Spleen (tissue), 7 donors: ENCODE results near the gene KCNN2.

Experiments used
- POLR2AphosphoS5 ChIP-seq, 3 donors: sonication (generic); formaldehyde crosslinking; IDR thresholded peaks; one replicate each; pipeline ENCODE4 v1.5.1; 2017; ENCODE audit warnings: antibody characterized with exemption in 3 of 3
- TF ChIP-seq, protein P1 (sequence below), 11 experiments: fragments of 200-600 bp in 7 of 11; fragments of 450-650 bp in 4 of 11; sonication (generic) in 4 of 11; IDR thresholded peaks in 8 of 11; conservative IDR thresholded peaks in 3 of 11; 1 replicate in 7 of 11; 2 replicates in 4 of 11; pipeline versions ENCODE4 v1.4.0 to v1.8.0; 2016 to 2021; ENCODE audit warnings: antibody characterized with exemption in 11 of 11, inconsistent platforms in 4 of 11, mild to moderate bottlenecking in 1 of 11
- donor health status: DM: no; HTN: no; CAD: no; lungs with moderate emphysema.
- donor health status: DM: no; HTN: no; CAD: no.
- donor health status: DM: no; HTN: no; CAD: no.

DNA sequence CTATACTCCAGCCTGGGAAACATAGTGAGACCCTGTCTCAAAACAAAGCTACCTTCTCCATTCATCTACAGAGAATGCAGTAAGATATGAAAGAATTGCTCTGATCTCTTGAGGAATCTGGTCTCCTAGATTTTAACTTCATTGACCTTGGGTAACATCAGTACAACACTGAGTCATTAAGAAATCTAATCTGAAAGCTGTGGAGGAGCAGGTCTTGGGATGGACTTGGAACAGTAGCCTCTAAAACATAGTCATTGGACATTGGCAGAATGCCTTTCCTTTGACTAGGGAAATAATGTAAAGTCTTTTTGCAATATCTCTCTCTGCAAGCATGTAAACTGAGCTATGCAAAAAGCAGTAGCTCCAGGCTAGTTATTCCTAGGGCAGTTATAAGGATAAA, 58.1 kb downstream of the KCNN2 start:
- TF ChIP-seq, protein P1, sequence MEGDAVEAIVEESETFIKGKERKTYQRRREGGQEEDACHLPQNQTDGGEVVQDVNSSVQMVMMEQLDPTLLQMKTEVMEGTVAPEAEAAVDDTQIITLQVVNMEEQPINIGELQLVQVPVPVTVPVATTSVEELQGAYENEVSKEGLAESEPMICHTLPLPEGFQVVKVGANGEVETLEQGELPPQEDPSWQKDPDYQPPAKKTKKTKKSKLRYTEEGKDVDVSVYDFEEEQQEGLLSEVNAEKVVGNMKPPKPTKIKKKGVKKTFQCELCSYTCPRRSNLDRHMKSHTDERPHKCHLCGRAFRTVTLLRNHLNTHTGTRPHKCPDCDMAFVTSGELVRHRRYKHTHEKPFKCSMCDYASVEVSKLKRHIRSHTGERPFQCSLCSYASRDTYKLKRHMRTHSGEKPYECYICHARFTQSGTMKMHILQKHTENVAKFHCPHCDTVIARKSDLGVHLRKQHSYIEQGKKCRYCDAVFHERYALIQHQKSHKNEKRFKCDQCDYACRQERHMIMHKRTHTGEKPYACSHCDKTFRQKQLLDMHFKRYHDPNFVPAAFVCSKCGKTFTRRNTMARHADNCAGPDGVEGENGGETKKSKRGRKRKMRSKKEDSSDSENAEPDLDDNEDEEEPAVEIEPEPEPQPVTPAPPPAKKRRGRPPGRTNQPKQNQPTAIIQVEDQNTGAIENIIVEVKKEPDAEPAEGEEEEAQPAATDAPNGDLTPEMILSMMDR (IDR thresholded peaks at IDR 0.05 in 8 of 11, conservative IDR thresholded peaks at IDR 0.05 in 3 of 11): no peak
- TF ChIP-seq POLR2AphosphoS5 (IDR thresholded peaks at IDR 0.05): no peak
